Measurements from ENCODE around the gene MED13L. TPM values are rescaled to one million over a fixed set of nuclear protein-coding genes. Genes with fewer than 3 reads are reported as not detected.

The MED13L gene
- total and polyA plus RNA-seq, 2 of the 4 experiments (the other 2 are of a cell fraction) = 17.9 to 49.1 TPM

- no peak for TF ChIP-seq CTCF (conservative IDR thresholded peaks at IDR 0.05; ENCODE audit: low read depth, low read length)
- no peak for TF ChIP-seq MXI1 (IDR thresholded peaks at IDR 0.05; ENCODE audit: borderline replicate concordance, low read depth, low read length)
Measured at GRCh38 chr12:116196752-116197718, 80.5 kb downstream of the MED13L start (continued).

GRCh38 chr12:116196226-116196625 lies 81.3 kb downstream of the MED13L start:
- H3K4me3 ChIP-seq (ENCODE audit: insufficient read depth, low read depth, low read length) = no peak overlapping the region
- H3K23ac ChIP-seq (ENCODE audit: low read depth, low read length) = no peak overlapping the region
- no TSS peak for BruUV-seq (replicated peaks)
- H2AFZ ChIP-seq (replicated peaks; ENCODE audit: low read length, poor library complexity) = no peak overlapping the region
- no peaks in the 10 kb centered on the region for H3K9me3 ChIP-seq (ENCODE audit: control insufficient read depth, insufficient read depth, low read length)
- in situ Hi-C loops (cut with MboI; ENCODE audit: low sequenced_read_pairs) (no loop called here), intact Hi-C loops (cut with micrococcal nuclease) (no loop called here), dilution Hi-C loops (cut with HindIII; ENCODE audit: low sequenced_read_pairs, unreplicated experiment) (no loop called here)
- no peak overlapping the region for H3K4me2 ChIP-seq (ENCODE audit: low read depth, low read length)
- H2AK5ac ChIP-seq (ENCODE audit: low read depth, low read length) = no peak overlapping the region
- no peak overlapping the region for H2BK15ac ChIP-seq (ENCODE audit: low read depth, low read length)
- H2AK9ac ChIP-seq (replicated peaks; ENCODE audit: low read depth, low read length, poor library complexity) = no peak overlapping the region
- H3K4me1 ChIP-seq (ENCODE audit: control insufficient read depth, insufficient read depth, low read length) = peaks cover 7% of the 10 kb centered on the region
- DNase-seq (no peak), ATAC-seq (ENCODE audit: low read depth) (no peak)
- no peak overlapping the region for H4K5ac ChIP-seq (ENCODE audit: low read depth, low read length)
- H3K27me3 ChIP-seq (ENCODE audit: control insufficient read depth, insufficient read depth, low read length) = no peaks in the 10 kb centered on the region
- no peak overlapping the region for H3K27ac ChIP-seq (ENCODE audit: insufficient read depth, low read length)
- WGBS, 2 experiments (ENCODE audit: extremely low coverage in 2 of 2, insufficient read length in 1 of 2) = no CpG with 5 or more reads among the region's 3 CpGs
- peaks cover 75% of the 10 kb centered on the region for H4K20me1 ChIP-seq (ENCODE audit: insufficient read depth, low read length)
- H2BK120ac ChIP-seq (ENCODE audit: low read depth, low read length) = no peak overlapping the region
- H2BK20ac ChIP-seq (ENCODE audit: low read depth, low read length) = no peak overlapping the region
- no peak overlapping the region for H3K18ac ChIP-seq (ENCODE audit: low read depth, low read length)
- H3K9ac ChIP-seq (ENCODE audit: low read depth, low read length) = no peak overlapping the region
- H3K9me1 ChIP-seq (ENCODE audit: insufficient read depth, low read length) = peaks cover 16% of the 10 kb centered on the region
- no peak overlapping the region for H4K8ac ChIP-seq (ENCODE audit: low read depth in 2 of 2, low read length in 2 of 2)
- no peak overlapping the region for H3K14ac ChIP-seq (replicated peaks; ENCODE audit: low read depth, low read length)
- CTCF ChIA-PET = no interaction called here
- H3K4ac ChIP-seq (ENCODE audit: low read depth, low read length) = no peak overlapping the region
- H4K91ac ChIP-seq (ENCODE audit: insufficient read depth, low read depth, low read length) = no peak overlapping the region
- peaks cover 15 to 72% of the 10 kb centered on the region in 2 experiments for H3K79me1 ChIP-seq (ENCODE audit: low read depth in 1 of 2, low read length in 2 of 2)
- H3K36me3 ChIP-seq (ENCODE audit: control insufficient read depth, insufficient read depth, low read length) = no peaks in the 10 kb centered on the region
- POLR2A ChIA-PET (ENCODE audit: unreplicated experiment) = interaction anchor here (0.6 kb wide), 1 partner anchor 10 kb away, joined by 6 read pairs; no protein-coding TSS in a partner anchor
- no peak overlapping the region; the same call in 1 of the 2 replicates for H3K56ac ChIP-seq (ENCODE audit: extremely low read depth, insufficient read depth, low read length)
- no peak overlapping the region for H2BK5ac ChIP-seq (ENCODE audit: low read depth, low read length, poor library complexity, severe bottlenecking)
- TF ChIP-seq FOS (IDR thresholded peaks at IDR 0.05; ENCODE audit: low read depth, low read length) = no peak
- no peak for TF ChIP-seq CEBPB (IDR thresholded peaks at IDR 0.05; ENCODE audit: low read depth, low read length)
- TF ChIP-seq SMC3 (IDR thresholded peaks at IDR 0.05; ENCODE audit: low read depth, low read length) = no peak
- no peak for TF ChIP-seq MAZ (IDR thresholded peaks at IDR 0.05; ENCODE audit: borderline replicate concordance, low read depth, low read length)
- TF ChIP-seq BHLHE40 (IDR thresholded peaks at IDR 0.05; ENCODE audit: low read depth, low read length) = no peak
- no peak for TF ChIP-seq CHD1 (IDR thresholded peaks at IDR 0.05; ENCODE audit: low read depth, low read length)
- no peak for TF ChIP-seq RFX5 (IDR thresholded peaks at IDR 0.05; ENCODE audit: low read depth, low read length)
- TF ChIP-seq MXI1 (IDR thresholded peaks at IDR 0.05; ENCODE audit: borderline replicate concordance, low read depth, low read length) = no peak
- no peak for TF ChIP-seq MAFK (IDR thresholded peaks at IDR 0.05; ENCODE audit: low read depth, low read length)
- no peak for TF ChIP-seq RCOR1 (IDR thresholded peaks at IDR 0.05; ENCODE audit: insufficient replicate concordance, low read length)
- TF ChIP-seq USF2 (IDR thresholded peaks at IDR 0.05; ENCODE audit: low read depth, low read length) = no peak
- TF ChIP-seq NFE2L2 (IDR thresholded peaks at IDR 0.05; ENCODE audit: low read depth, low read length) = no peak
